Activated CD4-positive, alpha-beta T cell treated with anti-CD3 and anti-CD28 coated beads for 24 hours (primary cell): ENCODE data around the gene NCR2.
"Not testable (repeated sequence)": the region's sequence is repeated elsewhere in the genome, so short reads cannot be mapped to it uniquely, and the experiment has no call there.

Experiments
- DNase-seq, 2 donors: peaks; one replicate each; pipeline ENCODE4 v3.0.0-alpha.2; 2020; ENCODE audit warnings: low read depth in 2 of 2

Gene NCR2, protein sequence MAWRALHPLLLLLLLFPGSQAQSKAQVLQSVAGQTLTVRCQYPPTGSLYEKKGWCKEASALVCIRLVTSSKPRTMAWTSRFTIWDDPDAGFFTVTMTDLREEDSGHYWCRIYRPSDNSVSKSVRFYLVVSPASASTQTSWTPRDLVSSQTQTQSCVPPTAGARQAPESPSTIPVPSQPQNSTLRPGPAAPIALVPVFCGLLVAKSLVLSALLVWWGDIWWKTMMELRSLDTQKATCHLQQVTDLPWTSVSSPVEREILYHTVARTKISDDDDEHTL

DNA sequence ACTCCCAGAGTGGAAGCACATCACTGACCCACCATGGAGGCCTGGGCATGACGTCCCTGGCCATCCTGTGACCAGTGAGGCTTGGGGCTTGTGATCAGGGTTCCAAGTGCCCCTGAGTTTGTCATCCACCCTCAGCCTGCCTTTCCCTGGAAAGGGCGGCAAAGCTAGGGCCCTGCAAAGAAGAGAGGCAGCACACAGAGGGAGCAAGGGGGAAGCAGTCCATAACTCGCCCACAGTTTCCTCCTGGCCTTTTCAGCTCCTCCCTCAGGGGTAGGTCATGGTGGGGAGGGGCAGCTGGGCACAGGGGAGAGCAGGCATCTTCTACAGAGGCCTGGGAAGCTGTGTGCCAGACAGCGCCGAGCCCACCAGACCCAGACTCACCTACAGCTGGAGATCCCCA is at the start of gene NCR2:
Gene NCR2 (plus strand): TSS at position 313 of the 400 bp plus-strand sequence. CDS start 269 bp downstream, outside the sequence.
- no peak for DNase-seq

GRCh38 chr6:41286544-41287346 is 48.7 kb upstream of the NCR2 start, which contains the start of gene TREM1:
TSS of gene TREM1 (minus strand) at chr6:41286682. CDS start at chr6:41286655, 27 bp downstream.
- DNase-seq = no peak

DNA sequence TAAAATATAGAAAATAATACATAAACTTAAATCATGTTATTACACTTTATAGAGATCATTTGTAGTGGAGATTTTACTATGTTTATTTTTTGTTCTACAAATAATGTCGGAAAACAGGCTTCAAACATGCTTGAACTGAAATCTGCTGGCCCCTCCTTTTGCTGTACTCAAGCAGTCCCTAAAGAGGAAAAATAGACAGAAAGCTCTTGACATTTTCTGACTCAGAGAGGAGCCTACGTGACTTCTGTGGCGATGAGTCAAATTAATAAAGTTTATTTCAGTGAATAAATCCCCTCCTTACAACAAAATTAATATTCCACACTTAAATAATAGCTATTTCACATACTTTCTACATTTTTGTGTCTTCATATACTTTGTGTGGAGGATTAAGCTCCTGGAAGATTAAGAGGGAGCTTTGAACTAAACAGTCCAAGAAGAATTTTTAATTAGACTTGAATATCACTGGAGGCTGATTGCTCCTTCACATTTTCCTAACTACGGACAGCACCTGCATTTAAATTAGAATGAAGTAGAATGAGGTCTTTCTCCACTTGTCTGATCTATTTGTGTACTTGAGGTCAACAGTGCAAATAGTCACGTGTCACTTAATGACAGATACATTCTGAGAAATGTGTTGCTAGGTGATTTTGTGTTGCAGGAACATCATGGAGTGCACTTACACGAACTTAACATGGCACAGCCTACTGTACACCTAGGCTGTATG is 47.2 kb upstream of the NCR2 start:
- no peak for DNase-seq

DNA sequence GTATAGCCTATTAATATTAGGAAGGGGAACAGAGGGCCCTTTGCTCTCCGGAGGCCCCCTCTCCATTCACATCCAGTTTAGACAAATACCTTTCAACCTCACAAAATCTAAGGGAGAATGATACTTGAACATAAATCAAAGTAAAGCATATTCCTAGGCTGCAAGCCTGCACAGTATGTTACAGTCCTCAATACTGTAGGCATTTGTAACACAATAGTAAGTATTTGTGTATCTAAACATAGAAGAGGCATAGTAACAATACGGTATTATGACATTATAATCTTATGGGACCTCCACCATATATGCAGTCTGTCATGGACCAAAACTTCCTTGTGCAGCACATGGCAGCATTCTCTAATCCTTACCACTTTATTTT is 46.7 kb upstream of the NCR2 start:
- no peak for DNase-seq

GRCh38 chr6:41289815-41290214 is 45.6 kb upstream of the NCR2 start:
- no peak for DNase-seq

DNA sequence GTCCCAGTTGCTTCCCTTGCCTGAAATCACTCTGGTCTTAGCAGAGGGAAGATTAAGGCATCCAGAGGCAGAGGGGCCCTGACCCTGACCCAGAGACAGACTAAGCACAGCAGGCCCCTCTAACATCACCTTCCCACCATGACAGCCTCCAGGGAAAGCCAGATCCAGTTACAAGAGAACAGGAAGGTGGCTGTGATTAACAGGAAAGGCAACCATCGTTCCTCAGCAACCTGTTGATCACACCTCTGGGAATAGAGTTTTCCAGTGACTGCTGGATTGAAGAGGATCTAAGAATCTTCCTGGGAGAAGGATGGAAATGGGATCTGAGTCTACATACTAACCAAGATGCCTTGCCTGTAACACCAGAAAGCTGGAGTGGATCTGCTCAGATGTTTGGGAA is 43.7 kb upstream of the NCR2 start:
- no peak for DNase-seq

DNA sequence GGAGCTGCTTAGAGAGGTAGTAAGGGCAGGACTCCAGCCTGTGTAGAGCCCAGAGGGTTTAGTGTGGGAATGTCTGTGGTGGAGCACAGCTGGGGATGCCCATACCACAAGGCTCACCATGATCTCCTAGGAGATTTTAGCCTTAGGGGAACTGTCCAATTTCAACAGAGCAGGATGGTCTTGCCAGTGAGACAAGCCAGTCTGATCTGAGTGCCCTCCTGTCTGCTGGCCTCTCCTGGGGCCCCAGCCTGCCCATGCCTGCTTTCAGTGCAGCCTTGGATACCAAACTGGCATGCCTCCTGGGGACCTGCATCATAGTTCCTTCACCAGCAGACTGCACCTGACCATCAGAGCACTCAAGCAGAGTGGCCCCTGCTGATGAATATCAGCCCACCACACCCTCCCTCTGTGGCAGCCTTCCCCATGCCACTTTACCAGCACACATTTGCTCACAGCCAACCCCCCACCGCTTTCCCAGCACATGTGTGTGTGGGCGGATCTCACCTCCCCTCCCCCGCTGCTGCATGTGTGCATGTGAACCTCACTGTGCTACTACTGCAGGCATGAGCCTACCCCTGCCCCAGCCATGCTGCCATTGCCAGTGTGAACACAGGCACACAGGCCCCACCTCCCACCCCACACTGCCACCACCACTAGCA is 41.1 kb upstream of the NCR2 start:
- no peak for DNase-seq

DNA sequence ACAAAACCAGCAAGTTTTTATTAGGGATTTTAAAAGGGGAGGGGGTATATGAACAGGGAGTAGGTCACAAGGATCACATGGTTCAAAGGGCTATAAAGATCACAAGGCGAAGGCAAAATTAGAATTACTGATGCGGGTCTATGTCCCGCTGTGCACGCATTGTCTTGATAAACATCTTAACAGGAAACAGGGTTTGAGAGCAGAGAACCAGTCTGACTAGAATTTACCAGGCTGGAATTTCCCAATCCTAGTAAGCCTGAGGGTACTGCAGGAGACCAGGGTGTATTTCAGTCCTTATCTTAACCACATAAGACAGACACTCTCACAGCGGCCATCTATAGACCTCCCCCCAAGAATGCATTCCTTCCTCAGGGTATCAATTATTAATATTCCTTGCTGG is 38.2 kb upstream of the NCR2 start:
- not testable (repeated sequence) for DNase-seq

DNA sequence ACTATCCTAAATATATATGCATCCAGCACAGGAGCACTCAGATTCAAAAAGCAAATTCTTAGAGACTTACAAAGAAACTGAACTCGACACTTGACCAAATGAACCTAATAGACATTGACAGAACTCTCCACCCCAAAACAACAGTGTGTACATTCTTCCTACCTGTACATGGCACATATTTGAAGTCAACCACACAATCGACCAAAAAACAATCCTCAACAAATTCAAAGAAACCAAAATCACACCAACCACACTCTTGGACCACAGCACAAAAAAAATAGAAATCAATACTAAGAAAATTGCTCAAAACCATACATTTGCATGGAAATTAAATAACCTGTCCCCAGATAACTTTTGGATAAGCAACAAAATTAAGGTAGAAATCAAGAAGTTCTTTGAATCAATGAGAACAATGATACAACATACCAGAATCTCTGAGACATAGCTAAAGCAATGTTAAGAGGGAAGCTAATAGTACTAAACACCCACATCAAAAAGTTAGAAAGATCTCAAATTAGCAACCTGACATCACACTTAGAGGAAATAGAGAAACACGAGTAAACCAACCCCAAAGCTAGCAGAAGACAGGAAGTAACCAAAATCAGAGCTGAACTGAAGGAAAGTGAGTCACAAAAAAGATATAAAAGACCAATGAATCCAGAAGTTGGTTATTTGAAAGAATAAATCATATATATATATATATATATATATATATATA is 36.5 kb upstream of the NCR2 start:
- DNase-seq = no peak

- no peak for DNase-seq
These were observed 32.8 kb upstream of the NCR2 start for GRCh38 chr6:41302638-41303037.

- DNase-seq = peak; percentile 15 to 33
These were observed 29.1 kb upstream of the NCR2 start for GRCh38 chr6:41306187-41306854.

DNA sequence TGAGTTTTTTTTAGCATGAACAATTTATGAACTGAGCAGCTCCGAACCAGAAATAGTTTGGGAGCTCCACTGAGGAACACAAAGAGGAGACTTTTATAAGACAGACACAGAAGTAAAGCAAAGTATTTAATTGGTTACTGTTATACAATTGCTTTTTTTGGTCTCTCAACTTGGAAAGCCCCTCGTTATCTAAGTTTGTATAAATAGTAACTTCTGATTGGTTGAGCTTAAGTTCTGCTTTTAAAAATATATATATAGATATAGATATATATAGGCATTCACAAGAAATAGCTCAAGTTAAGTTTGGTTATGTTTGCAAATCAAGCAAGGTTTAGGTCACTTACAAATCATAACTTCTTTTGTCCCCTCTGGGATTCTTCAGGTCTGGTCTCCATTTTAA is 20.2 kb upstream of the NCR2 start:
- no peak for DNase-seq

- DNase-seq = no peak
These were observed 19.3 kb upstream of the NCR2 start for GRCh38 chr6:41315943-41316620.

- DNase-seq = no peak
These were observed 17.2 kb upstream of the NCR2 start for GRCh38 chr6:41318261-41318653.

DNA sequence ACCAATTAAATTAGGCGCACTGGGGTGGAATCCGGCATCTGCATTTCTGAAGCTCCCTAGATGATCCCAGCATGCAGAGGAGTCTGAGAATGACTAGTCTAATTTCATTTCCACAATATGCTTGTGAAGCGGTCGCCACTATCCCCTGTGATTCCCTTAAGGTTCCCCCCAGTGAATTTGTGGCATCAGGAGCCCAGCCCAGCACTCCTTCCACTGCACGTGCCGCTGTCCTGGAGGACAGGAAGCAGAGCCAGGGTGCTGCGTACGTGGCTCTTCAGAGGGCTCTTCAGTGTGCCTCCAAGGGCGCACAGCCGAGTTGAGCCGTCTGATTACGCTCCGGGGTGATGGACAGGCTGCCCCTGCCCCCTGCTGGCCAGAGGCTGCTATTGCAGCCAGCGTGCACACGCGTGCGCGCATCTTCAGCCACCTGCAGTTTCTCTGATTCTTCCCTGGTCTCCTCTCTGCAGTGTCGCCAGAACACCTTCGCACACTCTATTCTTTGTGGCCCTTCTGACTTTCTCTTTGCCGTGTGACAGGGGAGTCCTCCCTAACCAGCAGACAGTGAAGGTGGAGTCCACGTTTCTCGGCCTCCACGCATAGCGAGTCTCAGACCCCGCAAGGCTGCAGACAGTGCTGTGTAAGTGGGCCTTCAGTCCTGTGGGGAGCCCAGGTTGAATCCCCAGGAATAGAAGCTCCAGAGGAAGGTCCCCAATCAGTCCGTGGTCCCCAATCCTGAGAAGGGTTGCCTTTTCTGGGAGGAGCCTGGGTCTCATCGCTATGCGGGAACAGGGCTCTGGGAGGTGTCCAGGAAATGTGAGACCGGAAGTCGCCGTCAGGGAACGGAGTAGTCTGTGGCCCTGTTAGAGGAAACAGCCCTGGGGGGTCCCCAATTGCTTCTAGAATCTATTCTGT is 16.5 kb upstream of the NCR2 start:
- peak; percentile 70 to 75 for DNase-seq

DNA sequence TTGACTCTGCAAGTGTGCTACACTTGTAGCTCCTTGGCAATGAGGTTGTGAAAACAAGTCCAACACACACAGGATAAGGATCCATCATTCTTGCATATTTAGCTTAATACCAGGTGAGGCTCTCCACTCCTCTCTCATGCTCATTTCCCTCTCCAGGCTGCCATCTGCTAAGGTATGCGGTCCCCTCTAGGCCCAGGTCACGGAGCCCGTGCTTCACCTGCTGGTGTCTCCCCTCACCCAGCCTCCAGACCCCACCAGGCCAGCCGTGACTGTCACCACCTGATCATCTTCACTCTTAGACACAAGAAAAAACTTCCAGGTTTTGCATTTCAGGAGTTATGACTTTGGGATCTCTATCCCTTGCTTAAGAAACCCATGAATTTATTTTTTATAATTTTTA is 14.2 kb upstream of the NCR2 start:
- no peak for DNase-seq

DNA sequence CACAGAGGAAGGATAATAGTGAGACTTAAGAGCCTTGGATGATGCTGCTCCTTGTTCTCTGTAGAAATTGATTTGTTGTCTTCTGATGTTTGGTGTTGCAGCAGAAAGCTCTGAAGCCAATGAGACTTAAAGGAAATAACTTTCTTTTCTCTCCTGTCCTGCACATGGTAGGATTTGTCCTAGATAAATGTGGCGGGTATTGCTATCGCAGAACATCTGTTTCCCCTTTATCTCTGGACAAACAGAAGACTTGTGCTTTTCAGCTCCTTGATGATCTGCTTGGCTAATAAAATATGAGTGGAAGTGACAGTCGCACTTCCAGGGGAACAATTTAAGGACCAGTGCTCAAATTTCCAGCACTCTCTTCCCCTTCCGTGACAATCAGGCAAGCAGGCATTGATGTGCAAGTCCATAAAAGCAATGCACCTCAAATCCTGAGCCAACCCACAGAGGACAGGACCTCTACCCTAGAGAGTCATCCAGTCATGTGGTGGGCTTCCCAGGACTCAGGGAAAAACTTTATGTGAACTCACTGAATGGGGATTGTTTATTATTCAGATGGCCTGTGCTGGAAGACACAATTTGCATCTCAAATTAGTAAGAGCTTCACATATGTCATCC is 9.9 kb upstream of the NCR2 start:
- no peak for DNase-seq

GRCh38 chr6:41326092-41326491 is 9.3 kb upstream of the NCR2 start:
- DNase-seq = no peak

GRCh38 chr6:41327177-41327576 is 8.2 kb upstream of the NCR2 start:
- no peak for DNase-seq
